ENCODE measurements around the gene FDXR. TPM values are rescaled to one million over a fixed set of nuclear protein-coding genes. Genes with fewer than 3 reads are reported as not detected.

The FDXR gene
- total RNA-seq, 1 donor from 2014 or later: 28.1 TPM

GRCh38 chr17:74831444-74832146 is 41.2 kb downstream of the FDXR start:
- peaks cover 11% of the 10 kb centered on the region for H3K4me1 Mint-ChIP-seq (ENCODE audit: unreplicated experiment)
- no peaks in the 10 kb centered on the region for H3K9me3 Mint-ChIP-seq
- DNase-seq (ENCODE audit: extremely low spot score, unreplicated experiment): no peak
- H3K27ac Mint-ChIP-seq: no peak overlapping the region
- no peaks in the 10 kb centered on the region for H3K36me3 Mint-ChIP-seq
- H3K4me3 Mint-ChIP-seq: no peak overlapping the region
- no peak for TF ChIP-seq CTCF (conservative IDR thresholded peaks at IDR 0.05)
- peaks cover 3% of the 10 kb centered on the region for H3K27me3 Mint-ChIP-seq

GRCh38 chr17:74830861-74831260 is 41.9 kb downstream of the FDXR start:
- peaks cover 13% of the 10 kb centered on the region for H3K4me1 Mint-ChIP-seq (ENCODE audit: unreplicated experiment)
- peaks cover 3% of the 10 kb centered on the region for H3K27me3 Mint-ChIP-seq
- no peak overlapping the region for H3K27ac Mint-ChIP-seq
- no peaks in the 10 kb centered on the region for H3K9me3 Mint-ChIP-seq
- no peak for TF ChIP-seq CTCF (conservative IDR thresholded peaks at IDR 0.05)
- no peaks in the 10 kb centered on the region for H3K36me3 Mint-ChIP-seq
- no peak overlapping the region for H3K4me3 Mint-ChIP-seq
- DNase-seq (ENCODE audit: extremely low spot score, unreplicated experiment): no peak

- H3K27ac Mint-ChIP-seq: no peak overlapping the region
- no peak for DNase-seq (ENCODE audit: extremely low spot score, unreplicated experiment)
- no peak for TF ChIP-seq CTCF (conservative IDR thresholded peaks at IDR 0.05)
- H3K4me3 Mint-ChIP-seq: no peak overlapping the region
- no peaks in the 10 kb centered on the region for H3K36me3 Mint-ChIP-seq
- peaks cover 21% of the 10 kb centered on the region for H3K4me1 Mint-ChIP-seq (ENCODE audit: unreplicated experiment)
- no peaks in the 10 kb centered on the region for H3K9me3 Mint-ChIP-seq
- no peaks in the 10 kb centered on the region for H3K27me3 Mint-ChIP-seq
These were observed 45.0 kb downstream of the FDXR start for GRCh38 chr17:74827800-74828199.

- TF ChIP-seq CTCF (conservative IDR thresholded peaks at IDR 0.05): no peak
- Mint-ChIP-seq H3K4me1 (ENCODE audit: unreplicated experiment) (peaks cover 21% of the 10 kb centered on the region), H3K9me3 (no peaks in the 10 kb centered on the region), H3K27ac (no peak overlapping the region), H3K4me3 (no peak overlapping the region), H3K27me3 (no peaks in the 10 kb centered on the region), H3K36me3 (no peaks in the 10 kb centered on the region)
- no peak for DNase-seq (ENCODE audit: extremely low spot score, unreplicated experiment)
These were observed 46.7 kb downstream of the FDXR start for GRCh38 chr17:74825952-74826719.

- Mint-ChIP-seq H3K4me1 (ENCODE audit: unreplicated experiment) (peaks cover 21% of the 10 kb centered on the region), H3K27ac (no peak overlapping the region), H3K36me3 (no peaks in the 10 kb centered on the region), H3K4me3 (no peak overlapping the region), H3K9me3 (no peaks in the 10 kb centered on the region), H3K27me3 (no peaks in the 10 kb centered on the region)
- no peak for TF ChIP-seq CTCF (conservative IDR thresholded peaks at IDR 0.05)
- no peak for DNase-seq (ENCODE audit: extremely low spot score, unreplicated experiment)
These were observed 47.7 kb downstream of the FDXR start for GRCh38 chr17:74824961-74825627.
